OCI-LY7 (cell line): ENCODE data around the gene ADAM23.

Experiments used
- CTCF ChIP-seq: fragments of 200-600 bp; sonication (generic); conservative IDR thresholded peaks from 2 replicates; pipeline ENCODE4 v1.5.1; 2014; ENCODE audit warnings: mild to moderate bottlenecking, antibody characterized with exemption, low read length, moderate library complexity, mixed read lengths
- EZH2phosphoT487 ChIP-seq: fragments of 200-600 bp; sonication (generic); IDR thresholded peaks from 2 replicates; pipeline ENCODE4 v1.6.1; 2018; ENCODE audit warnings: low read depth, borderline replicate concordance, mild to moderate bottlenecking, mixed run types, antibody characterized with exemption, low read length, moderate library complexity, mixed read lengths

- TF ChIP-seq CTCF (no peak), EZH2phosphoT487 (no peak)
These were observed 130.5 kb downstream of the ADAM23 start for GRCh38 chr2:206573793-206574192.
